ENCODE results near the gene SOX5. TPM values are rescaled to one million over a fixed set of nuclear protein-coding genes. Genes with fewer than 3 reads are reported as not detected.

Gene SOX5
- total RNA-seq, 1 experiment from 2014 or later, result not detected

DNA sequence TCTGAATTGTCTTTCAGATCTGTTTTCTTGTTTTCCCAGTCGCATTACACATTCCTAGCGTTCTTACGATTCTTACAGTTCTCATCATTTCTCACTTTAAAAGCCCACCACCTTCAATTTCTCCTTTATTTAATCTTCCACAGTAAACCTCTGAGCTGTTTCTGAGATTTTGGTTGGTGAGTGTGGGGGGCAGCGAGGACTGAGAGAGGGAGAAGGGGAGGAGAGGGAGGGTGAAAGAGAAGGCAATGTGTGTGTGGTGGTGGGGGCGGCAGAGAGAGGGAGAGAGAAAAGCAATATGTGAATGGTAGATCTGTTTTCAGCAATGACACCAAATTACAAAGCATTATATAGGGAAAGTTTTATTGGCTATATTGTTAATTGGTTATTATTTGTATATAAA is 282.6 kb downstream of the SOX5 start:
- TF ChIP-seq, protein P1, sequence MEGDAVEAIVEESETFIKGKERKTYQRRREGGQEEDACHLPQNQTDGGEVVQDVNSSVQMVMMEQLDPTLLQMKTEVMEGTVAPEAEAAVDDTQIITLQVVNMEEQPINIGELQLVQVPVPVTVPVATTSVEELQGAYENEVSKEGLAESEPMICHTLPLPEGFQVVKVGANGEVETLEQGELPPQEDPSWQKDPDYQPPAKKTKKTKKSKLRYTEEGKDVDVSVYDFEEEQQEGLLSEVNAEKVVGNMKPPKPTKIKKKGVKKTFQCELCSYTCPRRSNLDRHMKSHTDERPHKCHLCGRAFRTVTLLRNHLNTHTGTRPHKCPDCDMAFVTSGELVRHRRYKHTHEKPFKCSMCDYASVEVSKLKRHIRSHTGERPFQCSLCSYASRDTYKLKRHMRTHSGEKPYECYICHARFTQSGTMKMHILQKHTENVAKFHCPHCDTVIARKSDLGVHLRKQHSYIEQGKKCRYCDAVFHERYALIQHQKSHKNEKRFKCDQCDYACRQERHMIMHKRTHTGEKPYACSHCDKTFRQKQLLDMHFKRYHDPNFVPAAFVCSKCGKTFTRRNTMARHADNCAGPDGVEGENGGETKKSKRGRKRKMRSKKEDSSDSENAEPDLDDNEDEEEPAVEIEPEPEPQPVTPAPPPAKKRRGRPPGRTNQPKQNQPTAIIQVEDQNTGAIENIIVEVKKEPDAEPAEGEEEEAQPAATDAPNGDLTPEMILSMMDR (IDR thresholded peaks at IDR 0.05; ENCODE audit: unreplicated experiment), result no peak
- H3K27ac Mint-ChIP-seq (ENCODE audit: unreplicated experiment), result no peak overlapping the region

DNA sequence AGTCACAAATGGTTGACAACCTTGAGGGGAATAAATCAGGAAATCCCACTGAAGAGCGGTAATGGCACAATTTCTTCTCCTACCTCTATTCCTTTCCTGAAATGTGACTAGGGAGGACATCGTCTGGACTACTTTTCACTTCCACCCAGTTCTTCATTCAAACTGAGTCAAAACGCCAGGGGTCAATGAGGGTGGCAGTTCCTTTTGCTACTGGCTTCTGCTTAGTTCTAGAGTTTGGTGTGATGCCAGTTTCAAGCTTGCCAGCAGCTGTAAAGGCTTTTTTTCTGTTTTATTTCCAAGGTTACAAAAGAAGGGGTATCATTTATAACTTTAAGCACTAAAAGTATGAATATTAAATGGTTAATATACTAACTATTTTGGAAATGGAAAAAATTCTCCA is 286.5 kb downstream of the SOX5 start:
- H3K36me3 Mint-ChIP-seq (ENCODE audit: insufficient read depth, unreplicated experiment), result no peaks in the 10 kb centered on the region
- H3K4me1 Mint-ChIP-seq (ENCODE audit: low read depth, unreplicated experiment), result no peaks in the 10 kb centered on the region
- H3K27me3 Mint-ChIP-seq (ENCODE audit: unreplicated experiment), result no peaks in the 10 kb centered on the region
- no peaks in the 10 kb centered on the region for H3K9me3 Mint-ChIP-seq (ENCODE audit: low read depth, unreplicated experiment)
- DNase-seq, result no peak
- H3K27ac Mint-ChIP-seq (ENCODE audit: unreplicated experiment), result no peak overlapping the region
- intact Hi-C loops (cut with micrococcal nuclease; ENCODE audit: unreplicated experiment), result no loop called here
- TF ChIP-seq, protein P1 (IDR thresholded peaks at IDR 0.05; ENCODE audit: unreplicated experiment), result no peak
- H3K4me3 Mint-ChIP-seq (ENCODE audit: low read depth, unreplicated experiment), result no peak overlapping the region
- CTCF ChIA-PET, result no interaction called here
- no TSS peak for BruUV-seq (replicated peaks)

More for the DNA sequence above, 282.6 kb downstream of the SOX5 start:
- DNase-seq, result no peak
- CTCF ChIA-PET, result no interaction called here
- H3K4me1 Mint-ChIP-seq (ENCODE audit: low read depth, unreplicated experiment), result no peaks in the 10 kb centered on the region
- no peaks in the 10 kb centered on the region for H3K36me3 Mint-ChIP-seq (ENCODE audit: insufficient read depth, unreplicated experiment)
- BruUV-seq (replicated peaks), result no TSS peak
- no peaks in the 10 kb centered on the region for H3K27me3 Mint-ChIP-seq (ENCODE audit: unreplicated experiment)
- intact Hi-C loops (cut with micrococcal nuclease; ENCODE audit: unreplicated experiment), result no loop called here
- no peak overlapping the region for H3K4me3 Mint-ChIP-seq (ENCODE audit: low read depth, unreplicated experiment)
- no peaks in the 10 kb centered on the region for H3K9me3 Mint-ChIP-seq (ENCODE audit: low read depth, unreplicated experiment)

DNA sequence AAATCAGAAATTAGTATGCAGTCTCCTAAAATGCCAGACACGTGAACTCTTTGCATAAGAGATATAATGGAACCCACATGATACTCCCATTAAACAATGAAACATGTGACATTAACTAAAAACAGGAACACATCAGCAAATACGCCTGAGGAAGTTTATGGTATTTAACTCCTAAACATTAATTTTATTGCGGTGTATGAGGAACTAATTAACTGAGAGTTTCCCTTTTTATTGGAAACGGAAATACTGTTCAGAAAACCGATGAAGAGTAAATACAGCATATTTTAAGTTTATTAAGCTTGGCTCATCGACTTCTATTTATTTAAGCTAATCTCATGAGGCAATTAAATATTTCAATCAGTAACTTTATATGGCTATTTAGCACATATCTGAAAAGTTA is 290.3 kb downstream of the SOX5 start:
- Mint-ChIP-seq H3K36me3 (ENCODE audit: insufficient read depth, unreplicated experiment) (no peaks in the 10 kb centered on the region), H3K4me1 (ENCODE audit: low read depth, unreplicated experiment) (no peaks in the 10 kb centered on the region), H3K9me3 (ENCODE audit: low read depth, unreplicated experiment) (no peaks in the 10 kb centered on the region), H3K27me3 (ENCODE audit: unreplicated experiment) (no peaks in the 10 kb centered on the region), H3K4me3 (ENCODE audit: low read depth, unreplicated experiment) (no peak overlapping the region), H3K27ac (ENCODE audit: unreplicated experiment) (no peak overlapping the region)
- TF ChIP-seq, protein P1 (IDR thresholded peaks at IDR 0.05; ENCODE audit: unreplicated experiment), result no peak
- BruUV-seq (replicated peaks), result no TSS peak
- DNase-seq, result no peak
- CTCF ChIA-PET, result no interaction called here
- intact Hi-C loops (cut with micrococcal nuclease; ENCODE audit: unreplicated experiment), result no loop called here

DNA sequence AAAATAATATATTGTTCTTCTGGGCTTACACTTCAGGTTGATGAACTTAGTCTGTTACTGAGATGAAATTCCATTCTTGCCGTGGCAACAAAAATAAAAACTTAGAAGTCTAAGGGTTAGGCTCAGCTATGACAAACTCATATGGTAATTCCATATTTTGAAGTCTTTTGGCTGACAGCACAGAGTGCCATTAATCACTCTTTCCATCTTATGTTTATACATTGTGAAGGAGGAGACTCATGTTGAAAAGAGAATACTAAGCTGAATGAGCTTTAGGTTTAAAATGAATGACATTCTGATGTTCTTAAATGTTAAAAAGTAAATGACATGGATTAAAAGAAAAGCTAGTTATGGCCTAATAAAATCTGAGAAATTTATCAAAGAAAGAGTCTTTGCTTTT is 291.9 kb downstream of the SOX5 start:
- Mint-ChIP-seq H3K36me3 (ENCODE audit: insufficient read depth, unreplicated experiment) (no peaks in the 10 kb centered on the region), H3K4me1 (ENCODE audit: low read depth, unreplicated experiment) (no peaks in the 10 kb centered on the region), H3K9me3 (ENCODE audit: low read depth, unreplicated experiment) (peaks cover 2% of the 10 kb centered on the region), H3K4me3 (ENCODE audit: low read depth, unreplicated experiment) (no peak overlapping the region), H3K27ac (ENCODE audit: unreplicated experiment) (no peak overlapping the region), H3K27me3 (ENCODE audit: unreplicated experiment) (no peaks in the 10 kb centered on the region)
- TF ChIP-seq, protein P1 (IDR thresholded peaks at IDR 0.05; ENCODE audit: unreplicated experiment), result no peak
- intact Hi-C loops (cut with micrococcal nuclease; ENCODE audit: unreplicated experiment), result no loop called here
- CTCF ChIA-PET, result no interaction called here
- BruUV-seq (replicated peaks), result no TSS peak
- no peak for DNase-seq

DNA sequence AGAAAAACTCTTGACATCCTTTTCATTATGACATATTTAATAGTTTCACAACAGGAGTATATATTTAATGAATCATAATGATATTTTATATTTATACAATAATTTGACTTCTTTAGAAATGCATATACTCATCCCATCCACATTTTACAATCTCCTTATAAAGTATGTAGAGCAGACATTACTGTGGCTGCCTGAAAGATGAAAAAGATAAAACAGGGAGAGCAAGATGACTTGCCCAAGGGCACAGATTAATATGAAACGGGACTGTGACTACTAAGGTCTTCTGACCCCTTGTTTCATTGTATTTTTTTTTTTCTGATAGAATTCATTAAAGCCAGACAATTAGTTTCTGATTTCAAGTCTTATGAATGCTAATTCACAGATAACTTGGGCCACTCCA is 293.6 kb downstream of the SOX5 start:
- intact Hi-C loops (cut with micrococcal nuclease; ENCODE audit: unreplicated experiment), result no loop called here
- TF ChIP-seq, protein P1 (IDR thresholded peaks at IDR 0.05; ENCODE audit: unreplicated experiment), result no peak
- no peaks in the 10 kb centered on the region for H3K4me1 Mint-ChIP-seq (ENCODE audit: low read depth, unreplicated experiment)
- H3K27me3 Mint-ChIP-seq (ENCODE audit: unreplicated experiment), result no peaks in the 10 kb centered on the region
- no peak overlapping the region for H3K27ac Mint-ChIP-seq (ENCODE audit: unreplicated experiment)
- BruUV-seq (replicated peaks), result no TSS peak
- DNase-seq, result no peak
- no peak overlapping the region for H3K4me3 Mint-ChIP-seq (ENCODE audit: low read depth, unreplicated experiment)
- H3K9me3 Mint-ChIP-seq (ENCODE audit: low read depth, unreplicated experiment), result peaks cover 7% of the 10 kb centered on the region
- CTCF ChIA-PET, result no interaction called here
- no peaks in the 10 kb centered on the region for H3K36me3 Mint-ChIP-seq (ENCODE audit: insufficient read depth, unreplicated experiment)
